Measurements from ENCODE around the gene FOXP1. TPM values are rescaled to one million over a fixed set of nuclear protein-coding genes. Genes with fewer than 3 reads are reported as not detected.

Gene FOXP1
- total and polyA plus RNA-seq, 2 donors (not counting 1 experiment from before 2014, with no cell fraction given): 91.1 to 508 TPM

DNA sequence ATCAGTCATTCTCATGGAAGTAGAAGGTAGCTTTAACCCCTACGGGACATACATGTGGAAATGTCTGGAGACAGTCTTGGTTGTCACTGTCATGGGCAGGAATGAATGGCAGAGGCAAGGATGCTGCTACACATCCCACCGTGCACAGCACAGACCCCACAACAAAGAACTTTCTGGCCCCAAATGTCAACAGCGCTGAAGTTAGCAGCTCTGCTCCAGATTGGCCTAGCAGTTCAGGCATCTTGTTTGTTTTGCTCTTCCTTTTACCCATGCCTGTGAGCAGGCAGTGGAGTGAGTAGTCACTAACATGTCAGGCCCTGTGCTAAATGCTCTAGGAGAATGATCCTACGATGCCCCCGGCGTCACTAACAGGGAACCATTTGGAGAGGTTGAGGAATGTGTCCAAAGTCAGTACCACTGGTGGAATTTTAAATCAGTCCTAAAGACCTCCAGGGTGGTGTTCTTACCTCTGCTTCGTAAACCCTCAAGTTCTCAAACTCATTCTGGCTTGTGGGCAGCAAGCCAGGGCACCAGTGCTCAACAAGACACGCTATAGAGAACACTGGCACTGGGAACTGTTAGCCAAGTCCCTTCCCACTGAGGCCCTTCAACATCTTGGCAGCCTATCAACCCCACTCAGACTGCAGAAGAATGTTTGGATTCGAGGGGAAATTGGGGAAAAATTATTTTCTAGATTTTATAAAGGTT, 142.2 kb downstream of the FOXP1 start:
- no peaks in the 10 kb centered on the region for H3K27me3 Mint-ChIP-seq
- Histone ChIP-seq H3K4me1 (ENCODE audit: control insufficient read depth in 2 of 2, insufficient read depth in 2 of 2, low read length in 2 of 2) (peaks cover 86 to 90% of the 10 kb centered on the region in 2 donors), H3K27ac (ENCODE audit: low read length in 2 of 2) (peak overlapping the region; percentile 90 to 92), H2AFZ (ENCODE audit: insufficient read depth, low read depth, low read length, poor library complexity, severe bottlenecking) (peak overlapping the region; percentile 29), H3K4me3 (ENCODE audit: control extremely low read depth in 1 of 5, extremely low read depth in 1 of 5, insufficient read depth in 1 of 5, low read depth in 2 of 5, low read length in 4 of 5) (peak overlapping the region in 1 of 5 experiments; percentile 15), H3K9me3 (ENCODE audit: control extremely low read depth in 1 of 3, control insufficient read depth in 2 of 3, insufficient read depth in 1 of 3, low read length in 2 of 3) (no peaks in the 10 kb centered on the region), H3K79me2 (ENCODE audit: control insufficient read depth, insufficient read depth, low read length) (peaks cover 77% of the 10 kb centered on the region), H3K4me2 (replicated peaks; ENCODE audit: low read depth, low read length, poor library complexity, severe bottlenecking) (peak overlapping the region; percentile 73), H3K27me3 (replicated peaks in 1 of 4; ENCODE audit: control extremely low read depth in 1 of 4, control insufficient read depth in 3 of 4, insufficient read depth in 4 of 4, low read length in 3 of 4) (no peaks in the 10 kb centered on the region), H3K36me3 (replicated peaks in 1 of 2; ENCODE audit: control extremely low read depth in 1 of 2, control insufficient read depth in 1 of 2, extremely low read depth in 1 of 2, insufficient read depth in 2 of 2, low read length in 1 of 2) (no peaks in the 10 kb centered on the region), H4K20me1 (ENCODE audit: control insufficient read depth, insufficient read depth, low read length, poor library complexity, severe bottlenecking) (no peaks in the 10 kb centered on the region), H3K9ac (ENCODE audit: low read length) (no peak overlapping the region)
- no peak for ATAC-seq (ENCODE audit: low read depth)
- H3K27ac Mint-ChIP-seq: peak overlapping the region; percentile 96
- POLR2A ChIA-PET: interaction anchor here (0.9 to 4.5 kb wide), 5 partner anchors 11 to 142 kb away, joined by 4 to 22 read pairs (median 8); partner anchors contain the start of gene FOXP1
- H3K4me1 Mint-ChIP-seq: peaks cover 88% of the 10 kb centered on the region
- H3K9me3 Mint-ChIP-seq (ENCODE audit: insufficient read depth): no peaks in the 10 kb centered on the region
- DNase-seq: peak; percentile 30
- 67% methylated on average over 5 of the region's 9 CpGs for WGBS (ENCODE audit: insufficient coverage)
- CTCF ChIA-PET: interaction anchor here (0.7 to 2.8 kb wide), 7 partner anchors 12 to 352 kb away, joined by 3 to 14 read pairs (median 4); partner anchors contain the start of gene FOXP1
- peak overlapping the region; percentile 90 for H3K4me3 Mint-ChIP-seq
- intact Hi-C loops (cut with micrococcal nuclease): loop anchor here (5.0 kb wide), 5 partner anchors 46 to 354 kb away; no protein-coding TSS in a partner anchor
- TF ChIP-seq EZH2 (IDR thresholded peaks at IDR 0.05; ENCODE audit: borderline replicate concordance, insufficient read depth, low read depth, low read length, poor library complexity, severe bottlenecking): no peak
- TF ChIP-seq, protein P1, sequence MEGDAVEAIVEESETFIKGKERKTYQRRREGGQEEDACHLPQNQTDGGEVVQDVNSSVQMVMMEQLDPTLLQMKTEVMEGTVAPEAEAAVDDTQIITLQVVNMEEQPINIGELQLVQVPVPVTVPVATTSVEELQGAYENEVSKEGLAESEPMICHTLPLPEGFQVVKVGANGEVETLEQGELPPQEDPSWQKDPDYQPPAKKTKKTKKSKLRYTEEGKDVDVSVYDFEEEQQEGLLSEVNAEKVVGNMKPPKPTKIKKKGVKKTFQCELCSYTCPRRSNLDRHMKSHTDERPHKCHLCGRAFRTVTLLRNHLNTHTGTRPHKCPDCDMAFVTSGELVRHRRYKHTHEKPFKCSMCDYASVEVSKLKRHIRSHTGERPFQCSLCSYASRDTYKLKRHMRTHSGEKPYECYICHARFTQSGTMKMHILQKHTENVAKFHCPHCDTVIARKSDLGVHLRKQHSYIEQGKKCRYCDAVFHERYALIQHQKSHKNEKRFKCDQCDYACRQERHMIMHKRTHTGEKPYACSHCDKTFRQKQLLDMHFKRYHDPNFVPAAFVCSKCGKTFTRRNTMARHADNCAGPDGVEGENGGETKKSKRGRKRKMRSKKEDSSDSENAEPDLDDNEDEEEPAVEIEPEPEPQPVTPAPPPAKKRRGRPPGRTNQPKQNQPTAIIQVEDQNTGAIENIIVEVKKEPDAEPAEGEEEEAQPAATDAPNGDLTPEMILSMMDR (IDR thresholded peaks at IDR 0.05): no peak

DNA sequence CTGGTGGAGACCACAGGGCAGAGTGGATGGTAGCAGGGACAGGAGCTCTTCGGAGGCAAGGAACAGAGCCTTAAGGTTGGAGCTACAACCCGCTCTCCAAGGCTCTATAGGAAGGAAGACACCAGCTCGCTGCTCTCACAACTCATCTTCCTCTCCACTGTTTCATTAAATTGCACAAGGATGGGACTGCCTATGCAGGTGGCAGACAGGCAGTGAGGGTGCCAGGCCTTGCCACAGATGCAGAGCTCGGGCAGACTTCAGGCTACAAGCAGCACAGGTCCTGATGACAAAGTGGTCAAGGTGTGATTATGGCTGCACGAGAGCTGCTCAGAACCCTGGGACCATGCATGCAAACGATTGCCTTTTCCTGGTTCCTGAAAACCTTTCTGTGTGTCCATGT, 144.6 kb downstream of the FOXP1 start:
- ChIA-PET CTCF (interaction anchor here (0.8 to 1.1 kb wide), 3 partner anchors 22 to 43 kb away, joined by 3 to 4 read pairs (median 3); no protein-coding TSS in a partner anchor), POLR2A (no interaction called here)
- 44% methylated on average over 5 of the region's 6 CpGs for WGBS (ENCODE audit: insufficient coverage)
- Mint-ChIP-seq H3K27me3 (no peaks in the 10 kb centered on the region), H3K27ac (peak overlapping the region; percentile 79), H3K9me3 (ENCODE audit: insufficient read depth) (no peaks in the 10 kb centered on the region), H3K4me3 (no peak overlapping the region), H3K4me1 (peaks cover 83% of the 10 kb centered on the region)
- H3K79me2 ChIP-seq (ENCODE audit: control insufficient read depth, insufficient read depth, low read length): peaks cover 79% of the 10 kb centered on the region
- H3K4me1 ChIP-seq (ENCODE audit: control insufficient read depth in 2 of 2, insufficient read depth in 2 of 2, low read length in 2 of 2): peaks cover 70 to 74% of the 10 kb centered on the region in 2 donors
- H3K27me3 ChIP-seq (replicated peaks in 1 of 4; ENCODE audit: control extremely low read depth in 1 of 4, control insufficient read depth in 3 of 4, insufficient read depth in 4 of 4, low read length in 3 of 4): no peaks in the 10 kb centered on the region
- intact Hi-C loops (cut with micrococcal nuclease): no loop called here
- peak overlapping the region; percentile 19 for H3K4me2 ChIP-seq (replicated peaks; ENCODE audit: low read depth, low read length, poor library complexity, severe bottlenecking)
- no peaks in the 10 kb centered on the region for H3K36me3 ChIP-seq (replicated peaks in 1 of 2; ENCODE audit: control extremely low read depth in 1 of 2, control insufficient read depth in 1 of 2, extremely low read depth in 1 of 2, insufficient read depth in 2 of 2, low read length in 1 of 2)
- peak overlapping the region; percentile 5 to 90 for H3K27ac ChIP-seq (ENCODE audit: low read length in 2 of 2)
- no peak overlapping the region for H3K9ac ChIP-seq (ENCODE audit: low read length)
- DNase-seq: no peak
- no peak for ATAC-seq (ENCODE audit: low read depth)
- H2AFZ ChIP-seq (ENCODE audit: insufficient read depth, low read depth, low read length, poor library complexity, severe bottlenecking): no peak overlapping the region
- no peaks in the 10 kb centered on the region for H4K20me1 ChIP-seq (ENCODE audit: control insufficient read depth, insufficient read depth, low read length, poor library complexity, severe bottlenecking)
- TF ChIP-seq EZH2 (IDR thresholded peaks at IDR 0.05; ENCODE audit: borderline replicate concordance, insufficient read depth, low read depth, low read length, poor library complexity, severe bottlenecking): no peak
- TF ChIP-seq, protein P1 (IDR thresholded peaks at IDR 0.05): no peak
- H3K9me3 ChIP-seq (ENCODE audit: control extremely low read depth in 1 of 3, control insufficient read depth in 2 of 3, insufficient read depth in 1 of 3, low read length in 2 of 3): no peaks in the 10 kb centered on the region
- no peak overlapping the region for H3K4me3 ChIP-seq (ENCODE audit: control extremely low read depth in 1 of 5, extremely low read depth in 1 of 5, insufficient read depth in 1 of 5, low read depth in 2 of 5, low read length in 4 of 5)

Measured in B cell (primary cell).